HG02571 (cell line): Measurements from ENCODE around the gene SMPDL3B.
"Not testable (repeated sequence)": the region's sequence is repeated elsewhere in the genome, so short reads cannot be mapped to it uniquely, and the experiment has no call there.

Experiments used
- ATAC-seq: cut with Tn5 transposase; IDR thresholded peaks from one replicate; pipeline ENCODE4 v1.9.1; 2021; ENCODE audit warnings: mild to moderate bottlenecking, moderate library complexity; ENCODE audit not compliant: unreplicated experiment

The SMPDL3B gene

DNA sequence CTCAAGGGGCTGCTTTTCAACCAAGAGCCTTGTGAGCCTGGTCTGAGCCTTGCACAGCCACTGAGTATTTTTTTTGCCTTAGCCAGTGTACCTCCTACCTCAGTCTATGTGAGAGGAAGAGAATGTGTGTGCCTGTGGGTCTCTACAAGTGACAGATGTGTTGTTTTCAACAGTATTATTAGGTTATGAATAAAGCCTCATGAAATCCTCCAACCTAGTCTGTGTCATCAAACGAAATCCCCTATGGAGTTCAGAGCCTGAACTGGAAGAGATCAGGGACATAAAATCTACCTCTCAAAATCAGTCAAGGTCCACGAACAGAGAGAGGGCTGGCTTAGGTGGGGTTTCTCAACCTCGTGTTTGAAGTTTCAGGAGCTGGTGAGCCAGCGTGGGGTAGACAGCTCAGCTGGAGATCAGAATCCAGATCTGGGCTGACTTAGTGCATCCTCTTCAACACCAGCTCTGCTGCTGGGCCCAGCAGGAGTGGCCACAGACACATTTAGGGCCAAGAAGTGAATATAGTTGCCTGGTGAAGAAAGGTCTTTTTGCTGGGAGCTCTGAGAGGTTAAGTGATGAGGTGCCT lies 33.2 kb downstream of the SMPDL3B start:
- no peak for ATAC-seq

DNA sequence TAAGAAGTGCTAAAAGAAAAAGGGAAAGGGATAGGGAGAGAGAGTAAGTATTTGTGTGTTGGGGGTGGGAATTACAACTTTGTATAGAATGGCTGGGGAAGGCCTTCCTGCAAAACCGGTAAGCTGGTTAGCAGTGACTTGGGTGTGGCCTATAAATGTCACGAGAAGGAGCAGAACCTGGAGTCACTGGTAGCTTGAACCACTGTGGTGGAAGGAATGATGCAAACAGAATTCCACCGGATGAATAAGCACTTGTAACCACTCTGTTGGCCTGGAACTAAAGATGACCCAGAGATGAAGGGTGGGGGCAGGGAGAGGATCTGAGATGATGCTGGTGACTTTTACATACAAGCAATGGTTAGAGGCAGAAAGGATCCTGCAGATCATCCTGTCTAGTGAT lies 33.9 kb downstream of the SMPDL3B start:
- ATAC-seq: no peak

DNA sequence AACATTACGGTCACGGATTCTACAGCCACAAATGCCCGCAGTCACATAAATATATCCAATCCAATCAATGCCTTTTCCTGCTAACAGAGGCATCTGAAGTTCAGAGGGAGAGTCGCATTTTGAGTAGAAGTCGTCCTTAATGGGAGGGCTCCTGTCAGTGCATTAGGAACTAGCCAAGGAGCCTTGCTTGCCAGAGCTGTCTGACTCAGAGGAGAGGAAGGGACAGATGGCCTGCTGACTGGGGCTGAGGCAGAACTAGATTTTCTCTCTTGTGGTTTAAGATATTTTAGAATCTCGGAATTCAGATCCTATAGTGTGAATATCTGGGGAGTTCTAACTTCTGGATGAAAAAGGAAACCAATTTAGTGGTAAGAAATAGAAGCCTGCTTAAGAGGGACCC lies 35.6 kb downstream of the SMPDL3B start:
- no peak for ATAC-seq

DNA sequence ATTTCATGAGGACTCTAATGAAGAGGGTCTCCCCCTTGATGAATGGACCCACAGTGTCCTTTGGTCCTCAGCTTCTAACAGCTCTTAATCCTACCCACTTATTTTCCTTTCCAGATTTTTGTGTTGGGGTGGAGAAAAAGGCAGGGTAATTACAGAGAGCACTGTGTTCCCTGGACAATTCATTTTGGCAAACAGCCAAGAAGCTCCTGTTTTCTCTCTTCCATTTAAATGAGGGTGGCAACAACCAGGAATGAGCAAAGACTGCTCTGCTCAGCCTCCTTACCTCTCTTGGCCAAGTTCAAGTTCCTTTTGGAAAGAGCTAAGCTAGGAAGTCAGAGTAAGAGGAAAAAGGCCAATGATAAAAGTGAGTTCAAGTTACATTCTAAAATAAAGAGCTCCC lies 36.9 kb downstream of the SMPDL3B start:
- ATAC-seq: no peak

DNA sequence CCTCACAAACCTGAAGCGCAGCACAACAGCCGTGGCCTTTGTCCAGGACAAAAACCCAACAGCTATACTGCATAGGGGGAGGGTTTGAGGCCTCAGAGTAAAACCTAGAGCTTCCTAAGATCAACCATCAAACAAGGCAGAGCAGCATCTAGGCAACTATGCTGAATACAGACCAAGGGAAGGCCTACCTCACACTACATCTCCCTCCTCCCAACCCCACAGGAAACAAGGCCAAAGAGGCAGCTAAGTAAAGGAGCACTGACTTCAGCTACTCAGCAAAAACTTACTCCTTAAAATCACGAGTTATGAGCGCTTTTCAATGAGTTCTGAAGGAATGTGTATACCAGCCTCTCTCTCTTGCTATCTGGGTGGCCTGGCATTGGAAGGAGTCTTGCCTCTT lies 37.3 kb downstream of the SMPDL3B start:
- ATAC-seq: no peak

DNA sequence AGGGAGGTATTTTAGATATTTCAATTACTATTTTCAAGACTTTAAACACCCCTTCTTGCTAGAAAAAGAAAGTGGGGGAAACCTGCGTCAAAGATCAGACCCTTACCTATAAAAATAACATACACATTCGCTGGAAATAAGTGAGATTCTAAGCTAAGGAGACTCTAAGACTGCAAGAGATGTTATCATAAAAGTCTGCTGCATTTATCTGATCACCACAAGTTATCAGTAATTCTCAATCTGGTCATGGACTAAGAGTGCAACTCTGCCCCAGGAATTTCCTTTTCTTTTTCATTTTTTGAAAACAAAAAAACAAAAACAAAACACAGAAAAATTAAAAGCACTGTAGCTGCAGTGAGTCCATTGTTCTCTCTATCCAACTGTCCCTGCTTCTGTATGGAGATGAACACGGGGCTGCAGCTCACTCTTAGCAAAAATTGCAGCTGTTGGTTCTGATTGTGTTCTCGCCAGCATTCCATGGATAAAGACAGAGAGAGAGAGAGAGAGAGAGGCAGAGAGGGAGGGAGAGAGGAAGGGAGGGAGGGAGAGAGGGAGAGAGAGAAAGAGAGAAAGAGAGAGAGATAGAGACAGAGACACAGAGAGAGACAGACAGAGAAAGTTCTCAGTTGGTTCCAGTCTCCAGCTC lies 39.1 kb downstream of the SMPDL3B start:
- ATAC-seq: no peak

DNA sequence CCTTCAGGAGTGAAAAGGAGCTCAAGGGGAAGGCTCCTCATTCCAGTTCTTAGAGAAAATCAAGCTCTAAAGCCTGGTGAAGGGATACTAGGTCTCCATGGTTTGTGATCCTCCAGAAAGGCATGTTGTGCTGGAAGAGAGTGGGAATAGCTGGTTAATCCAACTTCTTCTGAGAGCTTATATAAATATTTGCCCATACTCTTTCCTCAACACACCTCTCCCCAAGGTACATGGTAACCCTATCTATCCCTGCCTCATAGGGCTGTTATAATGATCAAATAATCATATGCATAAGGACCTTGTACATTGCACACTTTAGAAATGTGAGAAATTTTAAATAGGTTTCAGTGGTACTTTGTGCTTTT lies 39.6 kb downstream of the SMPDL3B start:
- ATAC-seq: no peak

DNA sequence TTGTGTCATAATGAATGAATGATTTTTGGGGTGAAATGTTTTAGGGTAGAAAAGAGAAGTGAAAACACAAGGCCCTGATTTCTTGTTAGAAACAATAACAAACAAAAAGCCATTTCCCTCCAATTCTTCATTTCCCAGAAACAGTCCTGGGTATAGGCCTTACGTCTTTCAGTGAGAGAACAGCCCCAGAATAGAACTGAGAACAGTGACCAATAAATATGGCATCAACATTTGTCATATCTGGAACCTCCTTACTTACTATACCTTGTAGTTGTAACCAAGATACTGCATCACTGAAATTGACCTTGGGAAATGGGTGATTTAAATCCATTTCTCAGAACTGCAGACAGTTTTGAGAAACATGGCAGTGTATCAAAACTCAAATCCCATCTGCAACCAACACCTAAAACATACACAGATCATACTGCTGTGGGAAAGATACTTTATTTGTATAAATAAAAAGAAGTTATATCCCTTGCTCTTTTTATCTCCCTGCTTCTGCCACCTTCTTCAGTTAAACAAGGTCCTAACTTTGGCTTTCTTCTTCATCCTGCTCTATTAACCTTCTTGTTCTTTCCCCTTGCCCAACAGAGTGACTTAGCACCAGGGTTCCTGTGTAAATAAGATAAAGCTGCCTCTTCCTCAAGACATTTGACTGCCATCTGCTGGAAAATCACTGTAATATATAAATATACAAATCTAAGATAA lies 44.5 kb downstream of the SMPDL3B start:
- ATAC-seq: no peak

DNA sequence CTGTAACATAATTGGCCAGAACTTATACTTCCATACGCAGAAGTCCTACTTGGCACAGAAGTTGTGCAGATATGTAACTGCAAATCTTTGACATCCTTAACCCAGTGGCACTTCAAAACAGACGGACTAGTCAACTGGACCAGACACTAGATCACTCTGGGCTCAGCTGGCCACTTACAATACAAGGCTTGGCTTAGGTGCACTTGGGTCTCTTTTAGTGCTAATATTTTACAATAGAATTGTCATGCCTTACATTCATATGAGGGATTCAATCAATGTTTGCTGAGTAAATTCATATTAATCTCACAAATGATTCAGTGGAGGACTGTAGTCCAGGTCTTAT lies 45.0 kb downstream of the SMPDL3B start:
- ATAC-seq: no peak

DNA sequence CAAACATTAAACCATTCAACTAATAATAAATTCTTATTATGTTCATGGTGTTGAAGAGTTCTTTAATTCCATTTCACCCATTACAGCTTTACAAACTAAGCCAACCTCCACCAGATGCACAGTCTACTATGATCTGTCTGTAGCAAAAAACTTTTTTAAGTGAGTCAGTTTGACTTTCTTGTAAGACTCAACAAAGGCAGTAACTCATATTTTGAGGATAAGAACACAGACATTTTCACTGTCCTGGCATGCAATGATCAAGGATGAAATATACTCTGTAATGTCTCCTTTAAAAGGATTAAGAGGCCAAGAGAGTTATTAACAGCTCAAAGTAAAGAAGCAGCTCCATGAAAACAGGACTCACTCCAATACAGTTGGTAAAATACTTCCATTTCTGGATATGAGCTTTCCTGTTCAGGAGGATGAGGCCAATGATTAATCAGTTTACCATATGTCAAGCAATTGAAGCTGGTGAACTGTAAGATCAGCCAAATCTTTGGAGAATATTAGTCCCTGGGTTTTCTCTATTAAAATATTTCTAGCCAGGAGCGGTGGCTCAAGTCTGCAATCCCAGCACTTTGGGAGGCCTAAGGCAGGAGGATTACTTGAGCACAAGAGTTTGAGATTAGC lies 45.5 kb downstream of the SMPDL3B start:
- ATAC-seq: no peak

DNA sequence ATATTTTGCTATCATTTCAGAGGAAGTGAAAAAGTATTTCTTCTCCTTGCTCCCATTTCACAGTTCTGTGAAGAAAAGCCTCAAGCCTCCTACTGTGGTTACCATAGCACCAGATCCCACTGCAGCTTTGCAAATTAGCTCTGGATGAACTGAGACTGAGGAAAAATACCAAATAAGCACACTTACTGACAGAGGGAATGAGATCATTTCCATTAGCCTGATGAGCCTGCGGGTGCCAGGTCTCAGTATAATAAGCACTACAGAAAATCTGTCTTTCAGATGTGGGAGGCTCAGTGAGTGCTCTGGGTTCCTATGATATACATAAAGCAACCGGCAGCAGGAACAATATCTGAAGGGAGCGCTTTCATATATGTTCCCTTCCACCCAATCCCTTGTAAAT lies 46.3 kb downstream of the SMPDL3B start:
- ATAC-seq: no peak

DNA sequence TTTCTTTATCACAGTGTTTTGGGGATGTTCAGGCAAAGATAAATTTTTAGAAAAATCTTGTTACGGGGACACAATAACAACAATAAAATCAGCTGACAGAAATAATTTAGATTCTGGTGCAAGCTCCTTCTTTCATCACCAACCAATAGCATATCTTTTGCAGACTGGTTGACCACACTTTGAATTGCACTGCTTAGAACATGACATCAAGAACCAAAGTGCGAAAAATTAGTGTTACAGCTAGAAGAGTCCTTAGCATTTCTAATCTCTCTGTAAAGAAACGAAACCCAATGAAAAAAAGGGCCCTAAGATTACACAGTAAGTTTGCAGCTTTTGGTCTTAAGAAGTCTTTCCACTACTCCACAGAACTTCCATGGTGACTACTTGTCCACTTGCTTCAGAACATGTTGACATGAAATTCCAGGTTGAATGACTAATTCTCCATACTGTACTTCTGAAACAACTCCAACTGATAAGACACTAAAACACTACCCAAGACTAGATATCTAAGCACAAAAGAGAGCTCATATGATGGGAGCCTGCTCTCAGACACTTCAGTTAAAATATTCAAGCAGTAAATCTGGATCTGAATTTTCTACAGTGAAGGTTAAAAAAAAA lies 56.2 kb downstream of the SMPDL3B start:
- no peak for ATAC-seq

DNA sequence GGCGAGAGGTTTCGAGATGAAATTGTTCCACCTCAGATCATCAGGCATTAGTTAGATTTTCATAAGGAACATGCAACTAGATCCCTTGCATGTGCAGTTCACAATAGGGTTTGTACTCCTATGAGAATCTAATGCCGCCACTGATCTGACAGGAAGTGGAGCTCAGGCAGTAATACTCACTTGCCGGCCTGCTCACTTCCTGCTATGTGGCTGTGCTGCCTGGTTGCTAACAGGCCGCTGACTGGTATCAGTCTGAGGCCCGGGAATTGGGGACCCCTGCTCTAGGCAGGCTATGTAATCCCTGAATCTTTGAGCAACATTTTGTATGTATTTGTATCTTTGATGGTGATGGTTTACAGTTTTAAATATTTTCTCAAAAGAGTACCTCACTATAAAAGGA lies 57.5 kb downstream of the SMPDL3B start:
- no peak for ATAC-seq

DNA sequence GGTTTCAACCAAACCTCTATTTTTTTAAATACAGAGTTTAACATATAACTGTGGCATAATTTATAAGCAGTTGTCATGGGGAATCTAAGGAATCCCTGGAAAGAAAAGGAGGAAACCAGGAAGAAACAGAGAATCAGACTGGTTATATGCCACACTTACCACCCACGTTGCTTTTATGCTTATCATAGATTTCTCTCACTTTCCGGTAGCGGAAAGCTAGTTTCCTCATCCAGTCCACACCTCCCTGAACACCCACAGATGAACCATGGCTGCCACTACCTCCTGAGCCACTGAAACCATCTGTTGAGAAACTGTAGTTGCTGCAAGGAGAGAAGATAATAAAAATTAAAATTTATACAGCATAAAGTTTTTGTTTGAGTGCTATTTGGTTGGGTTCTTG lies 58.4 kb downstream of the SMPDL3B start:
- no peak for ATAC-seq

DNA sequence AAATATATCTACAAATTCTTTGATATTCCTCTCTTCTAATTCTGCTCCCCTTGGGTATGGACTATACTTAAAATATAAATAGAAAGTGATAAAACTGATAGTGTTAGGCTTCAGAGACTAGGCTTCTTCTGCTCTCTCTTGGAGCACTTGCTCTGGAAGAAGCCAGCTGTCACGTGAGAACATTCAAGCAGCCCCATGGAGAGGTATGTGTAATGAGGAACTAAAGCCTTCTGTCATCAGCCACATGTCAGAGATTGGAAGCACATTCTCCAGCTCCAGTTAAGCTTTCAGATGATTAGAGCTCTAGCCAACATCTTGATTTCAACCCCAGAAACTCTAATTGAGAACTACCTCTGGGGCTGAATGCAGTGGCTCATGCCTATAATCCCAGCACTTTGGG lies 59.3 kb downstream of the SMPDL3B start:
- ATAC-seq: no peak

DNA sequence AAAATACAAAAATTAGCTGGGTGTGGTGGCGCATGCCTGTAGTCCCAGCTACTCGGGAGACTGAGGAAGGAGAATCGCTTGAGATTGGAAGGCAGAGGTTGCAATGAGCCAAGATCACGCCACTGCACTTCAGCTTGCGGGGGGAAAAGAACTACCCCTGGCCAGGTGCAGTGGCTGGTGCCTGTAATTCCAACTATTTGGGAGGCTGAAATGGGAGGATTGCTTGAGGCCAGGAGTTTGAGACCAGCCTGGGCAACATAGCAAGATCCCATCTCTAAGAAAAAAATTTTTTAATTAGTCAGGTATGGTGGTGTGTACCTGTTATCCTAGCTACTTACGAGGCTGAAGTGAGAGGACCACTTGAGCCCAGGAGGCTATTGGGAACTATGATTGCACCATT lies 59.7 kb downstream of the SMPDL3B start:
- ATAC-seq: not testable (repeated sequence)

DNA sequence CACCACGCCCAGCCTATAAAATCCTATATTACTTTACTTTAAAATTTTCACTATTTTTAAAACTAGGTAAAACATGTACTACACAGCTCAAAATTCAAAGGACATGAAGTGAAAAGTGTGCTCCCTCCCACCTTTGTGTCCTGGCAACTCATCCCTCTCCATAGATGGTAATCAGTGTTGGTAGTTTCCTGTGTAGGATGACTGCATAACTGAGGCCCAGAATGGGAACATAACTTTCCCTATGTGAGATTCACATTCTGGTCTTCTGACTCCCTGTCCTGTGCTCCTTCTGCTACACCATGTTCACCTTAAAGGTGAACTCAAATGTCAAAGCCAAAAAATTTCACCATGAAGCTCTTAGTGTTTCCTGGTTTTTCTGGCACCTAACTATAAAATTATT lies 64.3 kb downstream of the SMPDL3B start:
- no peak for ATAC-seq

DNA sequence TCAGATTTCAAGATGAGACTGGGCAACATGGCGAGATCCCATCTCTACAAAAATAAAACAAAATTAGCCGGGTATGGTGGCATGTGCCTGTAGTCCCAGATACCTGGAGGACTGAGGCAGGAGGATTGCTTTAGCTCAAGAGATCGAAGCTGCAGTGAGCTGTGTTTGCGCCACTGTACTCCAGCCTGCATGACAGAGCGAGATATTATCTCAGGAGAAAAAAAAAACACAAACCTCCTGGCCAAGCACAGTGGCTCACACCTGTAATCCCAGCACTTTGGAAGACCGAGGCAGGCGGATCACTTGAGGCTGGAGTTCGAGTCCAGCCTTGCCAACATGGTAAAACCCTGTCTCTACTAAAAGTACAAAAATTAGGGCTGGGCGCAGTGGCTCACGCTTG lies 67.8 kb downstream of the SMPDL3B start:
- no peak for ATAC-seq

DNA sequence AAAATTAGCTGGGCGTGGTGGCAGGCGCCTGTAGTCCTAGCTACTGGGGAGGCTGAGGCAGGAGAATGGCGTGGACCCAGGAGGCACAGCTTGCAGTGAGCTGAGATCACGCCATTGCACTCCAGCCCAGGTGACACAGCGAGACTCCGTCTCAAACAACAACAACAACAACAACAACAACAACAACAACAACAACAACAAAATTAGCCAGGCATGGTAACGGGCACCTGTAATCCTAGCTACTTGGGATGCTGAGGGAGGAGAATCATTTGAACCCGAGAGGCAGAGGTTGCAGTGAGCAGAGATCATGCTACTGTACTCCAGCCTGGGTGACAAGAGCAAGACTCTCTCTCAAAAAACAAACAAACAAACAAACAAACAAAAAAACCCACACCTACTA lies 68.3 kb downstream of the SMPDL3B start:
- ATAC-seq: not testable (repeated sequence)
